Measurements from ENCODE around the gene CHST8.

Gene CHST8

GRCh38 chr19:33624586-33624985 is 2.8 kb downstream of the CHST8 start:
- DNase-seq, result no peak
- H3K36me3 ChIP-seq (replicated peaks), result no peaks in the 10 kb centered on the region
- in situ Hi-C loops (cut with HindIII; ENCODE audit: low pct_ligation_motif_present, low sequenced_read_pairs), result no loop called here
- no peak overlapping the region for H3K4me3 ChIP-seq (ENCODE audit: low read depth, low read length)
- no peak overlapping the region for H3K27ac ChIP-seq
- peaks cover 50% of the 10 kb centered on the region for H3K27me3 ChIP-seq (replicated peaks)
- TF ChIP-seq CTCF (IDR thresholded peaks at IDR 0.05; ENCODE audit: low read depth, low read length, missing control alignments), result no peak

- Histone ChIP-seq H3K36me3 (replicated peaks) (no peaks in the 10 kb centered on the region), H3K27ac (no peak overlapping the region), H3K27me3 (replicated peaks) (peaks cover 23% of the 10 kb centered on the region), H3K4me3 (ENCODE audit: low read depth, low read length) (no peak overlapping the region)
- in situ Hi-C loops (cut with HindIII; ENCODE audit: low pct_ligation_motif_present, low sequenced_read_pairs), result no loop called here
- TF ChIP-seq CTCF (IDR thresholded peaks at IDR 0.05; ENCODE audit: low read depth, low read length, missing control alignments), result no peak
- no peak for DNase-seq
Observed at GRCh38 chr19:33627526-33627925, 5.8 kb downstream of the CHST8 start.

- H3K4me3 ChIP-seq (ENCODE audit: low read depth, low read length), result no peak overlapping the region
- DNase-seq, result no peak
- no peak overlapping the region for H3K27ac ChIP-seq
- no peaks in the 10 kb centered on the region for H3K36me3 ChIP-seq (replicated peaks)
- peaks cover 16% of the 10 kb centered on the region for H3K27me3 ChIP-seq (replicated peaks)
- in situ Hi-C loops (cut with HindIII; ENCODE audit: low pct_ligation_motif_present, low sequenced_read_pairs), result no loop called here
- TF ChIP-seq CTCF (IDR thresholded peaks at IDR 0.05; ENCODE audit: low read depth, low read length, missing control alignments), result no peak
Observed at GRCh38 chr19:33627962-33628839, 6.4 kb downstream of the CHST8 start.

- H3K27ac ChIP-seq, result no peak overlapping the region
- H3K36me3 ChIP-seq (replicated peaks), result no peaks in the 10 kb centered on the region
- H3K4me3 ChIP-seq (ENCODE audit: low read depth, low read length), result no peak overlapping the region
- no peak for TF ChIP-seq CTCF (IDR thresholded peaks at IDR 0.05; ENCODE audit: low read depth, low read length, missing control alignments)
- DNase-seq, result no peak
- in situ Hi-C loops (cut with HindIII; ENCODE audit: low pct_ligation_motif_present, low sequenced_read_pairs), result no loop called here
- H3K27me3 ChIP-seq (replicated peaks), result peaks cover 7% of the 10 kb centered on the region
Observed at GRCh38 chr19:33628921-33629825, 7.4 kb downstream of the CHST8 start.

- no peaks in the 10 kb centered on the region for H3K36me3 ChIP-seq (replicated peaks)
- in situ Hi-C loops (cut with HindIII; ENCODE audit: low pct_ligation_motif_present, low sequenced_read_pairs), result no loop called here
Observed at GRCh38 chr19:33629826-33630375, 8.1 kb downstream of the CHST8 start.

More at GRCh38 chr19:33629826-33630375, 8.1 kb downstream of the CHST8 start:
- no peaks in the 10 kb centered on the region for H3K27me3 ChIP-seq (replicated peaks)
- no peak overlapping the region for H3K27ac ChIP-seq
- DNase-seq, result no peak
- no peak for TF ChIP-seq CTCF (IDR thresholded peaks at IDR 0.05; ENCODE audit: low read depth, low read length, missing control alignments)
- no peak overlapping the region for H3K4me3 ChIP-seq (ENCODE audit: low read depth, low read length)
